Testis (tissue), 2 donors: ENCODE measurements around the gene CCDC40.

Experiments
- POLR2A ChIP-seq: fragments of 450-650 bp; IDR thresholded peaks from one replicate; pipeline ENCODE4 v1.6.1; 2017; ENCODE audit warnings: antibody characterized with exemption, mild to moderate bottlenecking, moderate library complexity
- TF ChIP-seq, protein P1 (sequence below), 3 experiments: fragments of 450-650 bp in 2 of 3; fragments of 200-600 bp in 1 of 3; sonication (generic) in 1 of 3; IDR thresholded peaks; one replicate each; pipeline ENCODE4 v1.5.1; 2016 to 2019; ENCODE audit warnings: antibody characterized with exemption in 3 of 3, mild to moderate bottlenecking in 2 of 3, moderate library complexity in 1 of 3

DNA sequence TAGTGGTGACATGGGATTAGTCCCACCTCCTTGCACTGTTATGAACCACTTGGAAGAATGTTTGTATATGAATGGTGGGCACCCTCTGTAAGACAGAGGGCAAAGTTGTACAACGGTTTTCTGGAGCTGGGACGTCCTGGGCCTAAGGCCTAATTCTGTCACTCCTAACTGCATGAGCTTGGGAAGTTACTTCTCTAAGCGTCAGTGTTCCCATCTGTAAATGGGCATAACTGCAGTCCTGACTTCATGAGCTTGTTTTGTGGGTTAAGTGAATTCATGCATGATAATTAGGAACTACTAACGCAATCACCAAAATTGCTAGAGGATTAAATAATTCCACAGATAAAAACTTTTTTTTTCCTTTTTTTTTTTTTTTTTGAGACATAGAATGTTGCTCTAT lies 2.6 kb upstream of the CCDC40 start:
- TF ChIP-seq, protein P1, sequence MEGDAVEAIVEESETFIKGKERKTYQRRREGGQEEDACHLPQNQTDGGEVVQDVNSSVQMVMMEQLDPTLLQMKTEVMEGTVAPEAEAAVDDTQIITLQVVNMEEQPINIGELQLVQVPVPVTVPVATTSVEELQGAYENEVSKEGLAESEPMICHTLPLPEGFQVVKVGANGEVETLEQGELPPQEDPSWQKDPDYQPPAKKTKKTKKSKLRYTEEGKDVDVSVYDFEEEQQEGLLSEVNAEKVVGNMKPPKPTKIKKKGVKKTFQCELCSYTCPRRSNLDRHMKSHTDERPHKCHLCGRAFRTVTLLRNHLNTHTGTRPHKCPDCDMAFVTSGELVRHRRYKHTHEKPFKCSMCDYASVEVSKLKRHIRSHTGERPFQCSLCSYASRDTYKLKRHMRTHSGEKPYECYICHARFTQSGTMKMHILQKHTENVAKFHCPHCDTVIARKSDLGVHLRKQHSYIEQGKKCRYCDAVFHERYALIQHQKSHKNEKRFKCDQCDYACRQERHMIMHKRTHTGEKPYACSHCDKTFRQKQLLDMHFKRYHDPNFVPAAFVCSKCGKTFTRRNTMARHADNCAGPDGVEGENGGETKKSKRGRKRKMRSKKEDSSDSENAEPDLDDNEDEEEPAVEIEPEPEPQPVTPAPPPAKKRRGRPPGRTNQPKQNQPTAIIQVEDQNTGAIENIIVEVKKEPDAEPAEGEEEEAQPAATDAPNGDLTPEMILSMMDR (IDR thresholded peaks at IDR 0.05) = no peak
- no peak for TF ChIP-seq POLR2A
